ENCODE data around the gene PIK3CA. TPM values are rescaled to one million over a fixed set of nuclear protein-coding genes. Genes with fewer than 3 reads are reported as not detected.
A peak's percentile ranks its signal among the peaks of the same experiment; 100 is the strongest.

The PIK3CA gene
- total and polyA plus RNA-seq, 10 donors: 4.9 to 40.2 (median 30.9) TPM

- no peak for TF ChIP-seq CTCF (IDR thresholded peaks at IDR 0.05 in 8 of 11, conservative IDR thresholded peaks at IDR 0.05 in 3 of 11)
- TF ChIP-seq POLR2A (IDR thresholded peaks at IDR 0.05): no peak
- TF ChIP-seq POLR2AphosphoS5 (IDR thresholded peaks at IDR 0.05): no peak
- WGBS, 5 donors: 85 to 90% (median 88%) methylated on average over 6 of the region's 6 CpGs
- Histone ChIP-seq H3K36me3 (no peaks in the 10 kb centered on the region), H3K4me1 (peaks cover 3 to 90% (median 43%) of the 10 kb centered on the region in 6 donors), H3K27me3 (replicated peaks in 1 of 7) (no peaks in the 10 kb centered on the region), H3K9me3 (no peaks in the 10 kb centered on the region), H3K4me3 (no peak overlapping the region), H3K27ac (no peak overlapping the region)
- no peak for DNase-seq
- intact Hi-C loops (cut with DNase I; ENCODE audit: low total_unique reads): no loop called here
Observed at GRCh38 chr3:179190581-179190980, 42.4 kb downstream of the PIK3CA start.

GRCh38 chr3:179192542-179192941 lies 44.4 kb downstream of the PIK3CA start:
- Histone ChIP-seq H3K4me3 (no peak overlapping the region), H3K9me3 (no peaks in the 10 kb centered on the region), H3K27ac (no peak overlapping the region), H3K4me1 (peaks cover 3 to 96% (median 53%) of the 10 kb centered on the region in 6 donors), H3K36me3 (no peaks in the 10 kb centered on the region), H3K27me3 (replicated peaks in 1 of 7) (no peaks in the 10 kb centered on the region)
- intact Hi-C loops (cut with DNase I; ENCODE audit: low total_unique reads): no loop called here
- TF ChIP-seq POLR2AphosphoS5 (IDR thresholded peaks at IDR 0.05) (no peak), POLR2A (IDR thresholded peaks at IDR 0.05) (no peak), CTCF (IDR thresholded peaks at IDR 0.05 in 8 of 11, conservative IDR thresholded peaks at IDR 0.05 in 3 of 11) (no peak)
- no peak for DNase-seq
- 89 to 95% (median 90%) methylated on average over 3 of the region's 3 CpGs for WGBS, 5 donors

GRCh38 chr3:179194931-179195330 lies 46.8 kb downstream of the PIK3CA start:
- no peak overlapping the region for H3K4me3 ChIP-seq
- H3K27ac ChIP-seq: peak overlapping the region in 1 of 8 donors; percentile 23
- intact Hi-C loops (cut with DNase I; ENCODE audit: low total_unique reads): no loop called here
- TF ChIP-seq POLR2A (IDR thresholded peaks at IDR 0.05) (no peak), CTCF (IDR thresholded peaks at IDR 0.05 in 8 of 11, conservative IDR thresholded peaks at IDR 0.05 in 3 of 11) (no peak), POLR2AphosphoS5 (IDR thresholded peaks at IDR 0.05) (no peak)
- H3K27me3 ChIP-seq (replicated peaks in 1 of 7): no peaks in the 10 kb centered on the region
- no peak for DNase-seq
- no peaks in the 10 kb centered on the region for H3K9me3 ChIP-seq
- peaks cover 0 to 72% (median 41%) of the 10 kb centered on the region in 6 donors for H3K4me1 ChIP-seq
- peaks cover 0 to 14% (median 2%) of the 10 kb centered on the region in 6 donors for H3K36me3 ChIP-seq
- WGBS, 5 donors: 82 to 90% (median 86%) methylated on average over 4 of the region's 4 CpGs

GRCh38 chr3:179196098-179196497 lies 47.9 kb downstream of the PIK3CA start:
- no peak for DNase-seq
- WGBS, 5 donors: 9 to 29% (median 14%) methylated on average over 1 of the region's 1 CpG
- peak overlapping the region in 5 of 8 donors; percentile 3 to 23 (median 12) for H3K27ac ChIP-seq

More at GRCh38 chr3:179196098-179196497, 47.9 kb downstream of the PIK3CA start:
- Histone ChIP-seq H3K36me3 (peaks cover 0 to 25% (median 12%) of the 10 kb centered on the region in 6 donors), H3K4me3 (no peak overlapping the region), H3K27me3 (replicated peaks in 1 of 7) (no peaks in the 10 kb centered on the region), H3K4me1 (peaks cover 0 to 61% (median 35%) of the 10 kb centered on the region in 6 donors), H3K9me3 (no peaks in the 10 kb centered on the region)
- intact Hi-C loops (cut with DNase I; ENCODE audit: low total_unique reads): no loop called here
- no peak for TF ChIP-seq CTCF (IDR thresholded peaks at IDR 0.05 in 8 of 11, conservative IDR thresholded peaks at IDR 0.05 in 3 of 11)

All from spleen (tissue), 11 donors.